Measurements from ENCODE around the gene TYMP. TPM values are rescaled to one million over a fixed set of nuclear protein-coding genes. Genes with fewer than 3 reads are reported as not detected.
A peak's percentile ranks its signal among the peaks of the same experiment; 100 is the strongest.
"Not testable (repeated sequence)": the region's sequence is repeated elsewhere in the genome, so short reads cannot be mapped to it uniquely, and the experiment has no call there.

Gene TYMP
- total RNA-seq, 1 donor from 2014 or later: 56.6 TPM

DNA sequence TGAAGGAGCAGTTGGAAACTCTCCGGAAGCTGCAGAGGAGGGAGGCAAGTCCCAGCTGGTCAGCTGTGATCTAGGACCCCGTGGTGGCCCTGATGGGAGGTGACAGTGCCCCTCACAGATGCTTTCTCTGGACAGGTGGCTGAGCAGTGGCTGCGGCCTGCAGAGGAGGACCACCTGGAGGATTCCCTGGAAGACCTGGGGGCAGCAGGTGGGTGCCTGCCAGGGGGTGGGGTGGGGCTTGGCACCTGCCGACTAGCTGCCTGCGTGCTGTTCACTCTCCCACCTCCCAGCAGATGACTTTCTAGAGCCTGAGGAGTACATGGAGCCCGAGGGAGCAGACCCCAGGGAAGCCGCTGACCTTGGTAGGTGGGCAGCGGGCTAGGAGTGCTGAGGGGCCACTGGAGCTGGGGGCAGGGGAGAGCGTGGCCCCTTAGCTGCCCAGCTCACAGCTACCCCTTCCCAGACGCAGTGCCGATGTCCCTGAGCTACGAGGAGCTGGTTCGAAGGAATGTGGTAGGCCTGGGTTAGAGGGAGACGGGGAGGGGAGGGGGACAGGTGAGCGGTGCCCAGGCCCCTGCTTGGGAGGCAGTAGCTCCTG, 7.5 kb downstream of the TYMP start:
- FAIRE-seq: no peak
- no peak for DNase-seq (ENCODE audit: low read depth)
- no peak overlapping the region for H3K4me3 ChIP-seq (ENCODE audit: low read depth, low read length)
- H3K27me3 ChIP-seq (ENCODE audit: control insufficient read depth, insufficient read depth, low read length): no peaks in the 10 kb centered on the region
- peaks cover 17% of the 10 kb centered on the region for H3K36me3 ChIP-seq (ENCODE audit: control insufficient read depth, insufficient read depth, low read length)
- TF ChIP-seq, protein P1, sequence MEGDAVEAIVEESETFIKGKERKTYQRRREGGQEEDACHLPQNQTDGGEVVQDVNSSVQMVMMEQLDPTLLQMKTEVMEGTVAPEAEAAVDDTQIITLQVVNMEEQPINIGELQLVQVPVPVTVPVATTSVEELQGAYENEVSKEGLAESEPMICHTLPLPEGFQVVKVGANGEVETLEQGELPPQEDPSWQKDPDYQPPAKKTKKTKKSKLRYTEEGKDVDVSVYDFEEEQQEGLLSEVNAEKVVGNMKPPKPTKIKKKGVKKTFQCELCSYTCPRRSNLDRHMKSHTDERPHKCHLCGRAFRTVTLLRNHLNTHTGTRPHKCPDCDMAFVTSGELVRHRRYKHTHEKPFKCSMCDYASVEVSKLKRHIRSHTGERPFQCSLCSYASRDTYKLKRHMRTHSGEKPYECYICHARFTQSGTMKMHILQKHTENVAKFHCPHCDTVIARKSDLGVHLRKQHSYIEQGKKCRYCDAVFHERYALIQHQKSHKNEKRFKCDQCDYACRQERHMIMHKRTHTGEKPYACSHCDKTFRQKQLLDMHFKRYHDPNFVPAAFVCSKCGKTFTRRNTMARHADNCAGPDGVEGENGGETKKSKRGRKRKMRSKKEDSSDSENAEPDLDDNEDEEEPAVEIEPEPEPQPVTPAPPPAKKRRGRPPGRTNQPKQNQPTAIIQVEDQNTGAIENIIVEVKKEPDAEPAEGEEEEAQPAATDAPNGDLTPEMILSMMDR (IDR thresholded peaks at IDR 0.05; ENCODE audit: insufficient read depth, low read length, severe bottlenecking): no peak

- DNase-seq (ENCODE audit: low read depth) (no peak), FAIRE-seq (no peak)
- Histone ChIP-seq H3K27me3 (ENCODE audit: control insufficient read depth, insufficient read depth, low read length) (no peaks in the 10 kb centered on the region), H3K4me3 (ENCODE audit: low read depth, low read length) (no peak overlapping the region), H3K36me3 (ENCODE audit: control insufficient read depth, insufficient read depth, low read length) (peaks cover 19% of the 10 kb centered on the region)
- TF ChIP-seq, protein P1 (IDR thresholded peaks at IDR 0.05; ENCODE audit: insufficient read depth, low read length, severe bottlenecking): no peak
Measured at GRCh38 chr22:50521710-50522109, 8.1 kb downstream of the TYMP start.

- FAIRE-seq: peak; percentile 18
- no peak for DNase-seq (ENCODE audit: low read depth)
- peaks cover 23% of the 10 kb centered on the region for H3K36me3 ChIP-seq (ENCODE audit: control insufficient read depth, insufficient read depth, low read length)
- no peak overlapping the region for H3K4me3 ChIP-seq (ENCODE audit: low read depth, low read length)
- no peaks in the 10 kb centered on the region for H3K27me3 ChIP-seq (ENCODE audit: control insufficient read depth, insufficient read depth, low read length)
- TF ChIP-seq, protein P1 (IDR thresholded peaks at IDR 0.05; ENCODE audit: insufficient read depth, low read length, severe bottlenecking): no peak
Measured at GRCh38 chr22:50520826-50521453, 8.9 kb downstream of the TYMP start.

DNA sequence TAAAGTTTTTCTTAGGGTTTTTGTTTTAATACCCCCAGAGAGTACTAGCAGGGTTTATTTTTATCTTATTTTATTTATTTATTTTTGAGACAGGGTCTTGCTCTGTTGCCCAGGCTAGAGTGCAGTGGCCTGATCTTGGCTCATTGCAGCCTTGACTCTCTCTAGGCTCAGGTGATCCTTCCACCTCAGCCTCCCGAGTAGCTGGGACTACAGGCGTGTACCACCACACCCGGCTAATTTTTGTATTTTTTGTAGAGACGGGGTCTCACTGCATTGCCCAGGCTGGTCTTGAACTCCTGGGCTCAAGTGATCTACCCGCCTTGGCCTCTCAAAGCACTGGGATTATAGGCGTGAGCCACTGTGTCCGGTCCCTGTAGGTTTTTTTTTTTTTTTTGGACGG, 9.6 kb downstream of the TYMP start:
- H3K36me3 ChIP-seq (ENCODE audit: control insufficient read depth, insufficient read depth, low read length): peaks cover 23% of the 10 kb centered on the region
- H3K27me3 ChIP-seq (ENCODE audit: control insufficient read depth, insufficient read depth, low read length); DNase-seq (ENCODE audit: low read depth); FAIRE-seq; H3K4me3 ChIP-seq (ENCODE audit: low read depth, low read length): not testable (repeated sequence)

DNA sequence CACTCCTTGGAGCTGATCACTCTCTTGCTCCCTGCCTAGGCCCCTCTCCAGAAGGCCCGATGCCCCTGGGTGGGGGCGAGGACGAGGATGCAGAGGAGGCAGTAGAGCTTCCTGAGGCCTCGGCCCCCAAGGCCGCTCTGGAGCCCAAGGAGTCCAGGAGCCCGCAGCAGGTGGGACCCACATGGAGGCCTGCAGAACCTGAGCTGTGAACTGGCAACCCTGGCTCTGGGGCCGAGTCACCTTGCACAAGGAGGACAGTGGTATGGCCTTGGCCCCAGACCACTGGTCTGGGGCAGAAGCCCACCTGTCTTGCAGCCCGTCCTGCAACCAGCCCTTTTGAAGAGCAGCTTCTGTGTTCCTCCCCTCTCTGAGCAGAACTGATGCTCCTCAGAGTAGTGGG, 10.7 kb downstream of the TYMP start:
- Histone ChIP-seq H3K36me3 (ENCODE audit: control insufficient read depth, insufficient read depth, low read length) (peaks cover 22% of the 10 kb centered on the region), H3K27me3 (ENCODE audit: control insufficient read depth, insufficient read depth, low read length) (no peaks in the 10 kb centered on the region), H3K4me3 (ENCODE audit: low read depth, low read length) (no peak overlapping the region)
- TF ChIP-seq, protein P1 (IDR thresholded peaks at IDR 0.05; ENCODE audit: insufficient read depth, low read length, severe bottlenecking): no peak
- FAIRE-seq: no peak
- DNase-seq (ENCODE audit: low read depth): no peak

DNA sequence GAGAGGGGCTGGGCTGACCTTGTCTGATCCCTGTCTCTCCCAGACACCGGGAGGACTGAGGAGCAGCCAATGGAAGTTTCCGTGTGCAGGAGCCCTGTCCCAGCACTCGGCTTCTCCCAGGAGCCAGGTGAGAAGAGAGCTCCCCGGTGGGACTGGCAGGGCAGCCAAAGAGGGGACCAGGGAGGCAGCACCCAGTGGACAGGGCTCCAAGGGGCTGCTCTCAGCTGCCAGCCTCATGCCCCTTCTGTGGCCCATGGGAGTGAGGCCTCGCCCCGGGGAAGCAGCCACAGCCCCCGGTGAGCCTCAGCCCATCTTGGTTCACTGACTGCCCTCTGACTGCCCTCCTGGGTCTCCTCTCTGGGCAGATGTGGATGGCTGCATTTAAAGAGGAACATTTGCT, 11.2 kb downstream of the TYMP start:
- Histone ChIP-seq H3K4me3 (ENCODE audit: low read depth, low read length) (no peak overlapping the region), H3K27me3 (ENCODE audit: control insufficient read depth, insufficient read depth, low read length) (no peaks in the 10 kb centered on the region), H3K36me3 (ENCODE audit: control insufficient read depth, insufficient read depth, low read length) (peaks cover 17% of the 10 kb centered on the region)
- DNase-seq (ENCODE audit: low read depth) (no peak), FAIRE-seq (no peak)
- TF ChIP-seq, protein P1 (IDR thresholded peaks at IDR 0.05; ENCODE audit: insufficient read depth, low read length, severe bottlenecking): no peak

Data from bronchial epithelial cell (primary cell).